HepG2 (cell line): ENCODE results near the gene CLEC10A. TPM values are rescaled to one million over a fixed set of nuclear protein-coding genes. Genes with fewer than 3 reads are reported as not detected.

Experiments
- ARNTL ChIP-seq: sonication (generic); formaldehyde crosslinking; IDR thresholded peaks from 2 replicates; pipeline ENCODE4 v1.4.0; 2020; ENCODE audit warnings: mild to moderate bottlenecking, missing genetic modification reagents
- CBX5 ChIP-seq: sonication (generic); formaldehyde crosslinking; IDR thresholded peaks from 2 replicates; pipeline ENCODE4 v1.4.0; 2020; ENCODE audit warnings: missing genetic modification reagents, borderline replicate concordance
- FOXM1 ChIP-seq: sonication (generic); formaldehyde crosslinking; IDR thresholded peaks from 2 replicates; pipeline ENCODE4 v1.5.0; 2020; ENCODE audit warnings: missing genetic modification reagents
- HDAC2 ChIP-seq: sonication (generic); formaldehyde crosslinking; IDR thresholded peaks from 2 replicates; pipeline ENCODE4 v1.4.0; 2020; ENCODE audit warnings: missing genetic modification reagents
- HMG20A ChIP-seq: IDR thresholded peaks from 2 replicates; pipeline ENCODE4 v1.6.1; 2016; ENCODE audit warnings: borderline replicate concordance
- HNF4G ChIP-seq, 2 experiments: sonication (generic) in 1 of 2; formaldehyde crosslinking in 1 of 2; IDR thresholded peaks; 2 replicates each; pipeline versions ENCODE4 v1.4.0 to v1.6.1; 2011 to 2020; ENCODE audit warnings: borderline replicate concordance in 2 of 2, low read depth in 2 of 2, mild to moderate bottlenecking in 2 of 2, low read length in 1 of 2, missing genetic modification reagents in 1 of 2, moderate library complexity in 1 of 2
- NR2F6 ChIP-seq, 2 experiments: IDR thresholded peaks; 2 replicates each; pipeline ENCODE4 v1.6.1; 2016; ENCODE audit warnings: antibody characterized with exemption in 1 of 2, mild to moderate bottlenecking in 1 of 2
- SSRP1 ChIP-seq: IDR thresholded peaks from 2 replicates; pipeline ENCODE4 v1.6.1; 2016; ENCODE audit warnings: control low read depth
- TBL1XR1 ChIP-seq: fragments of 150-350 bp; IDR thresholded peaks from 2 replicates; pipeline ENCODE4 v1.6.1; 2014; ENCODE audit warnings: borderline replicate concordance, low read length; ENCODE audit not compliant: partially characterized antibody
- U2AF1 ChIP-seq: fragments of 200-400 bp; formaldehyde crosslinking; optimal IDR thresholded peaks from 2 replicates; pipeline ENCODE3; 2017; ENCODE audit warnings: mild to moderate bottlenecking, low read depth, low read length
- ZFP36L1 ChIP-seq: sonication (generic); formaldehyde crosslinking; IDR thresholded peaks from 2 replicates; pipeline ENCODE4 v1.8.0; 2022; ENCODE audit warnings: mild to moderate bottlenecking, missing genetic modification reagents, moderate library complexity
- ZNF12 ChIP-seq: sonication (generic); formaldehyde crosslinking; IDR thresholded peaks from 2 replicates; pipeline ENCODE4 v1.5.0; 2020; ENCODE audit warnings: missing genetic modification reagents
- ZNF549 ChIP-seq: sonication (generic); formaldehyde crosslinking; IDR thresholded peaks from 2 replicates; pipeline ENCODE4 v1.5.0; 2020; ENCODE audit warnings: missing genetic modification reagents
- ZNF616 ChIP-seq: sonication (generic); formaldehyde crosslinking; IDR thresholded peaks from 2 replicates; pipeline ENCODE4 v1.5.0; 2020; ENCODE audit warnings: low read depth, mild to moderate bottlenecking, missing genetic modification reagents
- ZSCAN20 ChIP-seq: sonication (generic); formaldehyde crosslinking; IDR thresholded peaks from 2 replicates; pipeline ENCODE4 v1.4.0; 2020; ENCODE audit warnings: missing genetic modification reagents, mild to moderate bottlenecking, borderline replicate concordance
- polyA plus RNA-seq, 8 experiments: library from polyadenylated mRNA; depleted of rRNA in 3 of 8; stranded (reverse) in 7 of 8; unstranded in 1 of 8; fragments of >200 nt; fragmentation: Illumina TruSeq in 4 of 8; extraction: Trizol in 4 of 8; gene quantifications; 2 replicates each; pipeline versions ENCODE4 v1.2.1 to v1.2.3, GENCODE V29; 2011 to 2016; ENCODE audit warnings: low read depth in 4 of 8, missing spikeins in 1 of 8, mixed read lengths in 1 of 8; ENCODE audit not compliant: insufficient read depth in 1 of 8
- total RNA-seq, 5 experiments: library from RNA; depleted of rRNA; stranded (reverse); fragments of >200 nt; fragmentation: Illumina TruSeq; extraction: Trizol; gene quantifications; 2 replicates each; pipeline ENCODE4 v1.2.3, GENCODE V29; 2016; ENCODE audit warnings: low read depth in 1 of 5
- TF ChIP-seq, protein P1 (sequence below), 2 experiments: sonication (generic) in 1 of 2; formaldehyde crosslinking in 1 of 2; IDR thresholded peaks; 2 replicates each; pipeline versions ENCODE4 v1.4.0 to v1.6.1; 2018 to 2020; ENCODE audit warnings: missing genetic modification reagents in 2 of 2, borderline replicate concordance in 1 of 2, low read depth in 1 of 2, mild to moderate bottlenecking in 1 of 2, missing biosample characterization in 1 of 2
- TF ChIP-seq, protein P2 (sequence below): sonication (generic); formaldehyde crosslinking; IDR thresholded peaks from 2 replicates; pipeline ENCODE4 v1.8.0; 2023; ENCODE audit warnings: mild to moderate bottlenecking, missing genetic modification reagents
- TF ChIP-seq, protein P3 (sequence below): sonication (generic); formaldehyde crosslinking; IDR thresholded peaks from 2 replicates; pipeline ENCODE4 v1.9.0; 2021; ENCODE audit warnings: missing genetic modification reagents, borderline replicate concordance
- TF ChIP-seq, protein P4 (sequence below): sonication (generic); formaldehyde crosslinking; IDR thresholded peaks from 2 replicates; pipeline ENCODE4 v1.4.0; 2020; ENCODE audit warnings: missing genetic modification reagents
- TF ChIP-seq, protein P5 (sequence below): sonication (generic); formaldehyde crosslinking; IDR thresholded peaks from 2 replicates; pipeline ENCODE4 v1.8.0; 2022; ENCODE audit warnings: mild to moderate bottlenecking, missing genetic modification reagents, moderate library complexity

The CLEC10A gene
- total and polyA plus RNA-seq, 2 of the 13 experiments (the other 11 are each of a cell fraction or from before 2014, with no cell fraction given) = 0.33 TPM; not detected in 1

DNA sequence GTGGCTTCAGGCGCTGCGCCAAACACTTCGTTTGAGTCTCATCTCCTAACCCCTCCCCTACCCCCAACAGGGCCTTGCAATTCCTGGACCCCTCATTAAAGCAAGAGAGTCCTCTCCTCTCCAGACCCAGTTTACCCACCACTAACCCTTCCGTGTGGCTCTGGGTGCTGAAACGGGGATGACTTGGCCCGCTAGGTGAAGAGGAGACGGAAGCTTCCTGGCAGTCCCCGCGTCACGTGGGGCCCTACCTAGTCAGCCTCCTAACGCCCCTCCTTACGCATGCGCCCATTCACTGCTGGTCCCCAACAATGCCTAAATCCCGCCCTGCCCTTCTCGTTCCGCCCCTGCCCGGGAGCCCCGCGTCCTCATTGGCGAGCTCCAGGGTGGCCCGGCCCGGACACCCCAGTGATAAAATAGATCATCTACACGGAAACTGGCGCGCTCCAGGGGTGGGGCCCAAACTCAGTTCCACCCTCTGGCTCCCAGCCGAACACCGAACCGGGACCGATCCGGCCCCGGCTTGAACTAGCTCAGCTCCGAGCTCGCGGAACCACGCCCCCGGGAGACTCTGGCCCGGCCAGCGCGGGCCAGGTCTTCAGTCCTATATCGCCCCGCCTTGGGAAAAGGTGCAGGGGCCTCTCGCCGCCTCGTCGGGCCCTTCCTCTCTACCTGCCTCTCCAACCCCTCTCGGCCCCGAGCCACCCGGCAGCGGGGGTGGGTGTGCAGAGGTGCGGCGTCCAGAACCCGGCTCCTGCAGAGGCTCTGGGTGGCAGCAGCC is 44.3 kb downstream of the CLEC10A start, which contains the start of gene SLC16A13 (continued):
- TF ChIP-seq, protein P1, sequence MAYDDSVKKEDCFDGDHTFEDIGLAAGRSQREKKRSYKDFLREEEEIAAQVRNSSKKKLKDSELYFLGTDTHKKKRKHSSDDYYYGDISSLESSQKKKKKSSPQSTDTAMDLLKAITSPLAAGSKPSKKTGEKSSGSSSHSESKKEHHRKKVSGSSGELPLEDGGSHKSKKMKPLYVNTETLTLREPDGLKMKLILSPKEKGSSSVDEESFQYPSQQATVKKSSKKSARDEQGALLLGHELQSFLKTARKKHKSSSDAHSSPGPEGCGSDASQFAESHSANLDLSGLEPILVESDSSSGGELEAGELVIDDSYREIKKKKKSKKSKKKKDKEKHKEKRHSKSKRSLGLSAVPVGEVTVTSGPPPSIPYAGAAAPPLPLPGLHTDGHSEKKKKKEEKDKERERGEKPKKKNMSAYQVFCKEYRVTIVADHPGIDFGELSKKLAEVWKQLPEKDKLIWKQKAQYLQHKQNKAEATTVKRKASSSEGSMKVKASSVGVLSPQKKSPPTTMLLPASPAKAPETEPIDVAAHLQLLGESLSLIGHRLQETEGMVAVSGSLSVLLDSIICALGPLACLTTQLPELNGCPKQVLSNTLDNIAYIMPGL (CRISPR knock-in tag; IDR thresholded peaks at IDR 0.05; ENCODE audit: borderline replicate concordance in 1 of 2, low read depth in 1 of 2) = peak; percentile 13 to 52; a peak in 2 of 4 replicates
- no peak for TF ChIP-seq NR2F6 (IDR thresholded peaks at IDR 0.05)
- no peak for TF ChIP-seq NR2F6 (CRISPR knock-in tag; IDR thresholded peaks at IDR 0.05)
- TF ChIP-seq FOXM1 (CRISPR knock-in tag) = no peak
- TF ChIP-seq ZSCAN20 (CRISPR knock-in tag) = no peak
- peak; percentile 80 for TF ChIP-seq ARNTL (CRISPR knock-in tag)
- TF ChIP-seq ZNF616 (CRISPR knock-in tag) = peak; percentile 38
- TF ChIP-seq, protein P2, sequence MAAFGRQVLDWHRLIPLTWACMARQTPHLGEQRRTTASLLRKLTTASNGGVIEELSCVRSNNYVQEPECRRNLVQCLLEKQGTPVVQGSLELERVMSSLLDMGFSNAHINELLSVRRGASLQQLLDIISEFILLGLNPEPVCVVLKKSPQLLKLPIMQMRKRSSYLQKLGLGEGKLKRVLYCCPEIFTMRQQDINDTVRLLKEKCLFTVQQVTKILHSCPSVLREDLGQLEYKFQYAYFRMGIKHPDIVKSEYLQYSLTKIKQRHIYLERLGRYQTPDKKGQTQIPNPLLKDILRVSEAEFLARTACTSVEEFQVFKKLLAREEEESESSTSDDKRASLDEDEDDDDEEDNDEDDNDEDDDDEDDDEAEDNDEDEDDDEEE = no peak
- no peak for TF ChIP-seq U2AF1
- TF ChIP-seq TBL1XR1 = no peak
- no peak for TF ChIP-seq SSRP1 (CRISPR knock-in tag)
- no peak for TF ChIP-seq HDAC2
- TF ChIP-seq, protein P3, sequence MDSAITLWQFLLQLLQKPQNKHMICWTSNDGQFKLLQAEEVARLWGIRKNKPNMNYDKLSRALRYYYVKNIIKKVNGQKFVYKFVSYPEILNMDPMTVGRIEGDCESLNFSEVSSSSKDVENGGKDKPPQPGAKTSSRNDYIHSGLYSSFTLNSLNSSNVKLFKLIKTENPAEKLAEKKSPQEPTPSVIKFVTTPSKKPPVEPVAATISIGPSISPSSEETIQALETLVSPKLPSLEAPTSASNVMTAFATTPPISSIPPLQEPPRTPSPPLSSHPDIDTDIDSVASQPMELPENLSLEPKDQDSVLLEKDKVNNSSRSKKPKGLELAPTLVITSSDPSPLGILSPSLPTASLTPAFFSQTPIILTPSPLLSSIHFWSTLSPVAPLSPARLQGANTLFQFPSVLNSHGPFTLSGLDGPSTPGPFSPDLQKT (CRISPR knock-in tag) = no peak
- TF ChIP-seq, protein P4, sequence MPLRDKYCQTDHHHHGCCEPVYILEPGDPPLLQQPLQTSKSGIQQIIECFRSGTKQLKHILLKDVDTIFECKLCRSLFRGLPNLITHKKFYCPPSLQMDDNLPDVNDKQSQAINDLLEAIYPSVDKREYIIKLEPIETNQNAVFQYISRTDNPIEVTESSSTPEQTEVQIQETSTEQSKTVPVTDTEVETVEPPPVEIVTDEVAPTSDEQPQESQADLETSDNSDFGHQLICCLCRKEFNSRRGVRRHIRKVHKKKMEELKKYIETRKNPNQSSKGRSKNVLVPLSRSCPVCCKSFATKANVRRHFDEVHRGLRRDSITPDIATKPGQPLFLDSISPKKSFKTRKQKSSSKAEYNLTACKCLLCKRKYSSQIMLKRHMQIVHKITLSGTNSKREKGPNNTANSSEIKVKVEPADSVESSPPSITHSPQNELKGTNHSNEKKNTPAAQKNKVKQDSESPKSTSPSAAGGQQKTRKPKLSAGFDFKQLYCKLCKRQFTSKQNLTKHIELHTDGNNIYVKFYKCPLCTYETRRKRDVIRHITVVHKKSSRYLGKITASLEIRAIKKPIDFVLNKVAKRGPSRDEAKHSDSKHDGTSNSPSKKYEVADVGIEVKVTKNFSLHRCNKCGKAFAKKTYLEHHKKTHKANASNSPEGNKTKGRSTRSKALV (CRISPR knock-in tag) = 0 out of 2 replicates have a peak, but pooled peaks have one; percentile 20
- TF ChIP-seq CBX5 (CRISPR knock-in tag) = peak; percentile 23; the same call in 1 of the 2 replicates
- TF ChIP-seq, protein P5, sequence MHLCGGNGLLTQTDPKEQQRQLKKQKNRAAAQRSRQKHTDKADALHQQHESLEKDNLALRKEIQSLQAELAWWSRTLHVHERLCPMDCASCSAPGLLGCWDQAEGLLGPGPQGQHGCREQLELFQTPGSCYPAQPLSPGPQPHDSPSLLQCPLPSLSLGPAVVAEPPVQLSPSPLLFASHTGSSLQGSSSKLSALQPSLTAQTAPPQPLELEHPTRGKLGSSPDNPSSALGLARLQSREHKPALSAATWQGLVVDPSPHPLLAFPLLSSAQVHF = 0 out of 2 replicates have a peak, but pooled peaks have one; percentile 46
- TF ChIP-seq ZFP36L1 (CRISPR knock-in tag) = no peak
- TF ChIP-seq HMG20A (CRISPR knock-in tag) = no peak
- no peak for TF ChIP-seq ZNF12 (CRISPR knock-in tag)
- TF ChIP-seq ZNF549 = no peak
- TF ChIP-seq HNF4G (IDR thresholded peaks at IDR 0.05; ENCODE audit: borderline replicate concordance, low read depth, low read length) = no peak
- TF ChIP-seq HNF4G (CRISPR knock-in tag; IDR thresholded peaks at IDR 0.05; ENCODE audit: borderline replicate concordance, low read depth) = no peak
